Psoas muscle (tissue), 8 donors: ENCODE results near the gene ARHGAP21. TPM values are rescaled to one million over a fixed set of nuclear protein-coding genes. Genes with fewer than 3 reads are reported as not detected.

Experiments used
- ATAC-seq, 4 donors: fragments of 200-7000 bp; cut with Tn5 transposase; one replicate each; pipeline ENCODE4 v1.9.1; 2020; ENCODE audit warnings: moderate library complexity in 3 of 4, mild to moderate bottlenecking in 2 of 4
- DNase-seq, 2 donors: peaks; one replicate each; pipeline ENCODE4 v3.0.0-alpha.2; 2020
- H3K27ac ChIP-seq: fragments of 200-600 bp; one replicate; pipeline ENCODE4 v1.8.0; 2022
- H3K27me3 ChIP-seq, 3 donors: fragments of 200-600 bp in 1 of 3; one replicate each; pipeline versions ENCODE4 v1.6.1 to v1.8.0; 2013 to 2022; ENCODE audit warnings: low read length in 2 of 3, mild to moderate bottlenecking in 2 of 3, moderate library complexity in 1 of 3; ENCODE audit not compliant: insufficient read depth in 3 of 3
- H3K36me3 ChIP-seq, 2 donors: fragments of 200-600 bp in 1 of 2; one replicate each; pipeline versions ENCODE4 v1.6.1 to v1.8.0; 2013 to 2022; ENCODE audit warnings: low read depth in 1 of 2, mild to moderate bottlenecking in 1 of 2, moderate library complexity in 1 of 2; ENCODE audit not compliant: insufficient read depth in 1 of 2
- H3K4me1 ChIP-seq: fragments of 200-600 bp; one replicate; pipeline ENCODE4 v1.8.0; 2022
- H3K4me3 ChIP-seq: fragments of 200-600 bp; one replicate; pipeline ENCODE4 v1.8.0; 2022; ENCODE audit warnings: mild to moderate bottlenecking
- H3K9me3 ChIP-seq: fragments of 200-600 bp; one replicate; pipeline ENCODE4 v1.8.0; 2022
- CTCF ChIP-seq: fragments of 200-600 bp; IDR thresholded peaks from one replicate; pipeline ENCODE4 v1.8.0; 2022; ENCODE audit warnings: antibody characterized with exemption
- WGBS, 3 donors: extraction: QIAGEN DNeasy Blood & Tissue Kit; methylation state at CpG; one replicate each; pipeline versions ENCODE4 v1.1.6 to v1.1.7; 2013; 5-methylcytosine and 5-hydroxymethylcytosine counted together
- intact Hi-C, 2 donors: fragments of 100-400 bp; cut with DNase I; formaldehyde crosslinking; loops; one replicate each; pipeline versions ENCODE4 v1.11.0 to v1.14.2; 2022
- polyA plus RNA-seq, 3 donors: library from polyadenylated mRNA; stranded (reverse); fragments of 200-250 nt; gene quantifications; one replicate each; pipeline ENCODE4 v1.2.3, GENCODE V29; 2013
- total RNA-seq, 4 donors: library from RNA; stranded (reverse); fragmentation: NEBNext Ultra II Directional in 2 of 4; extraction: Animal tissue kit (Norgen Biotek cat#: 25700) in 2 of 4; gene quantifications; one replicate each; pipeline versions ENCODE4 v1.2.1 to v1.2.4, GENCODE V29; 2021 to 2023
- donor health status: healthy with polysubstance abuse.
- donor health status: DM: no; HTN: no; CAD: no; lungs with moderate emphysema.
- donor health status: Bipolar disorder and iron deficiency.
- donor health status: healthy.
- donor health status: DM: yes; HTN: yes; CAD: no.
- donor health status: DM: no; HTN: no; CAD: no.
- donor health status: DM: no; HTN: no; CAD: no.
- donor health status: DM: yes; HTN: yes; CAD: no.

Gene ARHGAP21
- total and polyA plus RNA-seq, 7 donors: 16.1 to 44.7 (median 34.2) TPM

- ATAC-seq (no peak), DNase-seq (no peak)
- Histone ChIP-seq H3K9me3 (no peaks in the 10 kb centered on the region), H3K36me3 (no peaks in the 10 kb centered on the region), H3K27me3 (no peaks in the 10 kb centered on the region), H3K4me1 (no peaks in the 10 kb centered on the region), H3K27ac (no peak overlapping the region), H3K4me3 (no peak overlapping the region)
- intact Hi-C loops: no loop called here
- TF ChIP-seq CTCF: no peak
- WGBS, 3 donors: 92 to 96% (median 93%) methylated on average over 2 of the region's 2 CpGs
These were observed 27.0 kb upstream of the ARHGAP21 start for GRCh38 chr10:24750695-24751094.

- Histone ChIP-seq H3K9me3 (no peaks in the 10 kb centered on the region), H3K4me3 (no peak overlapping the region), H3K36me3 (no peaks in the 10 kb centered on the region), H3K27ac (no peak overlapping the region), H3K27me3 (no peaks in the 10 kb centered on the region), H3K4me1 (no peaks in the 10 kb centered on the region)
- TF ChIP-seq CTCF: no peak
- DNase-seq (no peak), ATAC-seq (no peak)
- WGBS, 3 donors: 88 to 91% (median 90%) methylated on average over 4 of the region's 4 CpGs
- intact Hi-C loops: no loop called here
These were observed 24.5 kb upstream of the ARHGAP21 start for GRCh38 chr10:24748214-24748613.

- H3K36me3 ChIP-seq: no peaks in the 10 kb centered on the region
- no peaks in the 10 kb centered on the region for H3K9me3 ChIP-seq
- DNase-seq: no peak
- TF ChIP-seq CTCF: no peak
- no peak for ATAC-seq
- H3K27me3 ChIP-seq: no peaks in the 10 kb centered on the region
- 29 to 37% (median 35%) methylated on average over 3 of the region's 3 CpGs for WGBS, 3 donors
- intact Hi-C loops: no loop called here
- H3K27ac ChIP-seq: no peak overlapping the region
- no peak overlapping the region for H3K4me3 ChIP-seq
- H3K4me1 ChIP-seq: no peaks in the 10 kb centered on the region
These were observed 21.3 kb upstream of the ARHGAP21 start for GRCh38 chr10:24744946-24745345.

- no peaks in the 10 kb centered on the region for H3K27me3 ChIP-seq
- intact Hi-C loops: no loop called here
- DNase-seq (no peak), ATAC-seq (no peak)
- H3K4me1 ChIP-seq: no peaks in the 10 kb centered on the region
- TF ChIP-seq CTCF: no peak
- WGBS, 3 donors: 75 to 93% (median 86%) methylated on average over 1 of the region's 1 CpG
- no peaks in the 10 kb centered on the region for H3K9me3 ChIP-seq
- H3K4me3 ChIP-seq: no peak overlapping the region
- H3K27ac ChIP-seq: no peak overlapping the region
- H3K36me3 ChIP-seq: no peaks in the 10 kb centered on the region
These were observed 17.0 kb upstream of the ARHGAP21 start for GRCh38 chr10:24740714-24741113.

GRCh38 chr10:24737001-24737400, 13.3 kb upstream of the ARHGAP21 start:
- no peak overlapping the region for H3K27ac ChIP-seq
- H3K36me3 ChIP-seq: no peaks in the 10 kb centered on the region
- no peak for TF ChIP-seq CTCF
- intact Hi-C loops: no loop called here
- no peaks in the 10 kb centered on the region for H3K4me1 ChIP-seq
- H3K9me3 ChIP-seq: no peaks in the 10 kb centered on the region
- no peak overlapping the region for H3K4me3 ChIP-seq
- no peaks in the 10 kb centered on the region for H3K27me3 ChIP-seq
- DNase-seq: no peak
- no peak for ATAC-seq
